ENCODE results near the gene GYPC.

- TF ChIP-seq CTCF (conservative IDR thresholded peaks at IDR 0.05; ENCODE audit: low read depth, low read length) = no peak
- no peak for TF ChIP-seq MXI1 (IDR thresholded peaks at IDR 0.05; ENCODE audit: borderline replicate concordance, low read depth, low read length)
- no peak for TF ChIP-seq RCOR1 (IDR thresholded peaks at IDR 0.05; ENCODE audit: insufficient replicate concordance, low read length)
Observed at GRCh38 chr2:126639276-126639675, 16.7 kb upstream of the GYPC start.
